GM19324 (cell line): ENCODE data around the gene TMEM54.

Experiments used
- ATAC-seq: cut with Tn5 transposase; IDR thresholded peaks from one replicate; pipeline ENCODE4 v1.9.1; 2021; ENCODE audit warnings: mild to moderate bottlenecking, moderate library complexity; ENCODE audit not compliant: unreplicated experiment, low FRiP score

Gene TMEM54

DNA sequence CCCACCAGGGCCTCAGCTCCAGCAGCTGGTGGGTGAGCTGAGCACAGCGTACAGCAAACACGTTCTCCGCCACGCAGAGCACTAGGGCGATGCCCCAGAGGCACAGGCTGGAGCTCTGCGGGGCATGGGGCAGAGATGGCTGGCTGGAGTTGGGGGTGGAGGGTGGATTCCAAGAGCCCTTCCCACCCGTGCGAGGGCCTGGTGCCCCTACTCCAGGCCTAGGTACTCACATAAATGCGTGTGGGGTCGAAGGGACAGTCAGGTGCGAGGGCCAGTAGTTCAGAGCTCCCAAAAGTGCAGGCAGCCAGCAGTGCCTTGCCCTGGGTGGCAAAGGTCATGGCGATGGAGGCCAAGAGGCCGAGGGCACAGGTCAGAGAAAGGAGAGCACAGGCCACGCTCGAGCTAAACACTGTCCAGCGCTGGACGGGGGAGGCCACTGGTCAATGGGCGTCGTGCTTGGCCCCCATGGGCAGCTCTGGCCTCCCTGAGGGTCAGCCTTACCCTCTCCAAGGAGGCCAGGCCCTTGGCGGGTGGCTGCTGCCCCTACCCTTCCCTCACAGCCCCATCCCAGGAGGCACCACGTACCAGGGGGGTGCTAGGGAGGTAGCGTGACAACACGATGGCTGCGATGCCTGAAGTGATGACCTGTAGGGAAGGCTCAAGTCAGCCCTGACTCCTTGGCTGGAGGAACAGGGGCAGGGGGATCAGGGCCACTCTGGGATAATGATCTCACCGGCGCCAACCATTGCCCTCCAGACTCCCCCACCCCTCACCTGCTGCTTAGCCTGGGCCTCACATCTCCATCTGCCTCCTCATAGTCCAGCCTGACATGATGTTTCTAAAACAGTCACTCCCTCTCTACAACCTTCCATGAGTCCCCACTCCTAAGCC is 5.6 kb downstream of the TMEM54 start:
- ATAC-seq = no peak

DNA sequence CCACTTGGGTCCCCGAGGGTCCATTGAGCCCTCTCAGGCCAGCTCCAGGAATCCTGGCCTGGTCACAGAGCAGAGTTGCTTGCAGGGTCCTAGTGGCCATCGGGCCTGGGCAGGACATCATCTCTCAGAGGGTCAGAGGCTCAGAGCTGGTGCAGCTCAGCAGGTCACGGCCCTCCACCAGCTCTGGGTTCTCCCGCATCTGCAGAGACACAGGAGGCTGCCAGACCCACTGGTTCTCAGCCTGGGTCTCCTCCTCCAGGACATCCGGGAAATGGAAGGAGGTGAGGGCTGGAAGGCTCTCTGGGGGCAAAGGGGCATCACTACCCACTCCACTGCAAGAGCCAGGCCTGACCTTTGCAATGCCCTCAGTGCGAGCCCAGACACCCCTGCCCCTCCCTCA is 6.5 kb downstream of the TMEM54 start:
- ATAC-seq = no peak

DNA sequence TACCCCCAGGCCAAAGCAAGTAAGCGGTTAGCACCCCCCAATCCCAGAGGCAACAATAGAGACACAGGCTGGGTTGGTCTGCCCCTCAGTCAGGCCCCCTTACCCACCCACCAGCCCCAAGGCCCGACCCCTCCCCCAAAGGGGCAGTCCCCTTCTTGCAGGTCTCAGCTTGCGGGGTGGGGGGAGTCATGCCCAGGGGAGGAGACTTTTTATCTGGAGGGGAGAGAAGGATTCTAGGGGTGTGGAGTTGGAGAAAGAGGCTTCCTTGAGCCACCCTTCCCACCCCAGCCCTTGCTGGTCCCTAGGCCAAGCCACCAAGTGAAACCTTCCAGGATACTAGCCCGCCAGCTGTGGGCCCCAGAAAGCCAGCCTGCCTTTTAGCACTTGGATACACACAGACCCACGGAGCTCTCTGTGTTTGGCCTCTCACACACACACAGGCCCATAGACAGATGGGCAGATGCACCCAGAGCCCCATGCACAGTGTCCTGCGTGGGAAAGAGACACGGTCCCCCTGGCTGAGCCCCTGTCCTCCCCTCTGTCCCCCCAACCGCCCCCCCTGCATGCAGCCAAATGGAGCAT is 7.1 kb downstream of the TMEM54 start:
- no peak for ATAC-seq

DNA sequence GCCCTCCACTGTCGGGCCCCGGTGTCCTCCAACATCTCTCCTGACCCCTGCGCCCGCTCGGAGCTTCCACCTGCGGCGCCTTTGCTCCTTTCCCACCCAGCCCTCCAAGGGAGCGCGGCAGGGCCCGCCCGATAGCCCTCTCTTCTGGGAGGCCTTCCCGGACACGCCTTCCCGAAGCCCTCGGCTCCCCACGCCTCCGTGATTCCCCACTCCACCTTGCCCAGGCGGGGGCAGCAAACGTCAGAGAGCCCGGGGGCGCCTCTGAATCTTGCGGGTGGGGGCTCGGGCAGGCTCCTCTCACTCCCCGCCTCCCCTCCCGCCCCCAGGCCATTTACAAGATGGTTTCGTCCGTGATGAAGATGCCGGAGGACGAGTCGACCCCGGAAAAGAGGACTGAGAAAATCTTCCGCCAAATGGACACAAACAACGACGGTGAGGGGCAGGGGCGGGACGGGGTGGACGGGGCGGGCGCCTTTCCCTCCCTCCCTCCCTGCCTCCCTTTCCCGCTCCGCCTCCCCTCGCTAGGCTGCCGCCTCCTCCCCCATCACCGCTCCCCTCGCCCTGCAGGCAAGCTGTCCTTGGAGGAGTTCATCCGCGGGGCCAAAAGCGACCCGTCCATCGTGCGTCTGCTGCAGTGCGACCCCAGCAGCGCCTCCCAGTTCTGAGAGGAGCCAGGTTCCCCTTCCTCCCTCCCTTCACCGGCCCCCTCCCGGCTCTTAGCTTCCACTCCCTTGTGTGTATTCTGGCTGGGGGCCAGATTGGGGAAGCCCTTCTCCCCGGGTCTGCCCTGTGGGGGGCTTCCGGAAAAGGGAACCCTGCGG is 7.8 kb downstream of the TMEM54 start:
- ATAC-seq = no peak

DNA sequence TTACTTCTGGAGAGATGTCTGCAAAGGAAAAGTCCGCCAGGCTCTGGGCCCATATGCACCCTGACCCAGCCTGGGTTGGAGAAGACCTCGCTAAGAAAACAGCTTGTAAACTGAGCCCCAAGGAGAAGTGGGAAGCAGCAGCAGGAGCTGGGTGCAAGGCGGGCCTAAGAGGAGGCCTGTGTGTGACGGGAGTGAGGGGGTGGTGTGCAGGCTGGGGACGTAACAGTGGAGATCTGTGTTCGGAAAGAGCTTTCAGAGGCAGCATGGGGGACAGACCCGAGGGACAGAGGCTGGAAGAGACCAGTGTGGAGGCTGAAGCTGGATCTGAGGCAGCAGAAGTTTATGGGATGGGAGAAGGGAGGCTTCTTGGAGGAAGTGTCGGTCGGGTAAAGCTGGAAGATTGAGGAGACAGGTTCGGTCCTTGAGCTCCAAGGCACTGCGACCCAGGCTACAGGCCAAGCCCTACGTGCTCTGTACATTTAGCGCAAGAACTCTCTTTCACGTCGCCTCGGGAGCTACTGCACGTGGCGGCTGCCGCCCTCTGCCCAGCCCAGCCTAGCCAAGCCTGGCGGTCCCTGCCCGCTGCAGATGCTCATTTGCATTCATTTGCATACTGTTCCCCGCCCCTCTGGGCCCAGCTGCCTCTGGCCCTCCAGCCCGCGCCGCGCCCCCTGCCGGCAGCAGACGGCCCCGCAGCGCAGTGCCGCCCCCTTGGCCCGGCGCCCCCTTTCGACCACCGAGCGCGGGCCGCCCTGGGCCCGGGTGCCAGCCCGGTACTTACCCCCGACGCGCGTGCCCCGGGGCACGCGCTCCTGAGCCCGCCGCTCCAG is 8.6 kb downstream of the TMEM54 start:
- no peak for ATAC-seq

DNA sequence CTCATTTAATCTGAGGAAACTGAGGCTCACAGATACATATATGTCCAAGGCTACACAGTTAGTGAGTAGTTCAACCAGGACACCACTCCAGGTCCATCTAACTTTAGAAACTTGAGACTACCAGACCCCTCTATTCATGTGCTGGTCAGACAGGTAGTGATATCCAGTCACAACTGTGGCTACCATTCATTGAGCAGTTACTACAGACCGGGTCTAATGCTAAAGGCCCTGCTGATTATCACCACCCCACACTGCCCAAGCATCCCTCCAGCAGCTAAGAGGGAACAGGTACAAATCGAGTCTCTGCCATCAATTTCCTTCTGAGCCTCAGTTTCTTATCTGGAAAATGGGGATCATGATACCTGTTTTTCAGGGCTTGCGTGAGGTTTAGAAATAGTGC is 9.6 kb downstream of the TMEM54 start:
- no peak for ATAC-seq

DNA sequence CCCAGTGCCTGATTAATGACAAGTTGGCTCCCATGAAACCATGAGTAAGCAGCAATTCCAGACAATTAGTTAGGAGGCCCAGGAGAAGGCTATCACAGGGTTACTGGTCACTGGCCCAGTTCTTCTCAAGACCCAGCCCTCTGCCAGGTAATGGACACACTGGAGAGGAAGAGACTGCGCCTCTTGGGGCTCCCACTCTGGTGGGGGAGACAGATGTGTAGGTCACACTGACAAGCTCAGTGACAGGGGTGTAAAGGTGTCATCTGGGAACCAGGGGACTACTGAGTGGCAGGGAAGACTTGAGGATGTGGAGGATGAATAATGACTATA is 10.0 kb downstream of the TMEM54 start:
- no peak for ATAC-seq

DNA sequence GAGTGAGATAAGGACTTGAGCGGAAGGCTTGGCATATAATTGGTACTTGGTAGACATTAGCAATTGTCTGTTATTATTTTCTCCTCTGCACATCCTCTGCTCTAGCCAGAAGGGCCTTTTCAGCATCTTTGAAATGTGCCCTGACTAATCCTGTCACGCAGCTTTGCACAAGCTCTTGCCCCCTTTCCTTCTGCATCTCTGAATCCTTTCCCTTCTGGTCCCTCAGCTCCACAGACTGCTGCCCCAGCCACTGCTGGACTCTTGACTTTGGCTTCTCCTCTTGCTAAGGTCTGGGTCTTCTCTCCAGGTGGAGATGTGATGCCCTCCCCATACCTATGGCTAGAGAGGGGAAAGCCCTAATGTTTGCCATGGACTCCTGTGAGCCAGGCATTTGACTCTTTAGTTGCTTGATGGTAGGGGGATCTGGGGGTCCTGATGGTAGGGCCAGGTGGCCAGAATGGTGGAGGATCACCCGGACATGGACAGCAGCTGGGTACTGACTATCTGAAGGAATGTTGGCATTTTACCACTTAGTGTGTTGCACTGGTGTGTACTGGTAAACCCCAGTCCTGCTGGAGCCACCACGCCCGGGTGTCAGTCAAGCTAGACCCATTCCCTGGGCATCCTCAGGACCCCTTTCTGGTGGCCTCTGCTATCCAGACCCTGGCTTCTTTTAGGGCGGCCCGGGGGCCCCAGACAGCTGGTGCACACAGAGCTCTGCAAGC is 10.5 kb downstream of the TMEM54 start:
- ATAC-seq = no peak

DNA sequence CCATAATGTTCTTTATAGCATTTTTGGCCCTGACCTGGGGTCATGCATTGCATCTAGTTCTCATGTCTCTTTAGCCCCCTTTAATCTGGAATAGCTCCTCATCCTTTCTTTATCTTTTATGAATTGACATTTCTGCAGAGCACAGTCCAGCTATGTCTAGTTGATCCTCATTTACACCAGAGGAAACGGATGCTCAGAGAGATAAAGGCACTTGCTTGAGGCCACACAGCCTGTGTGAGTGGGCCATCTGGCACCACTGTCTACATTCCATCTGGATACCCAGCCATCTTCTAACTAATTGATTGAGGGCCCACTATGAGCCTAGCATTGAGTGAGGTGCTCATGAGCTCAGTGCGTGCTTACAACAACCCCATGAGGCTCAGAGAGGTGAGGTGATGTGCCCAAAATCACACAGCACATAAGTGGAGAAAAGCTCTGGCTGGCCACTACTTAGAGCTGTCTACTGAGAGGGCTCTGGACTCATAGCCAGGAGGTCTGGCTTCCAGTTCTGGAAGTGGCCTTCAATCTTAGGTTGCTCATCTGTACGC is 11.4 kb downstream of the TMEM54 start:
- ATAC-seq = no peak

DNA sequence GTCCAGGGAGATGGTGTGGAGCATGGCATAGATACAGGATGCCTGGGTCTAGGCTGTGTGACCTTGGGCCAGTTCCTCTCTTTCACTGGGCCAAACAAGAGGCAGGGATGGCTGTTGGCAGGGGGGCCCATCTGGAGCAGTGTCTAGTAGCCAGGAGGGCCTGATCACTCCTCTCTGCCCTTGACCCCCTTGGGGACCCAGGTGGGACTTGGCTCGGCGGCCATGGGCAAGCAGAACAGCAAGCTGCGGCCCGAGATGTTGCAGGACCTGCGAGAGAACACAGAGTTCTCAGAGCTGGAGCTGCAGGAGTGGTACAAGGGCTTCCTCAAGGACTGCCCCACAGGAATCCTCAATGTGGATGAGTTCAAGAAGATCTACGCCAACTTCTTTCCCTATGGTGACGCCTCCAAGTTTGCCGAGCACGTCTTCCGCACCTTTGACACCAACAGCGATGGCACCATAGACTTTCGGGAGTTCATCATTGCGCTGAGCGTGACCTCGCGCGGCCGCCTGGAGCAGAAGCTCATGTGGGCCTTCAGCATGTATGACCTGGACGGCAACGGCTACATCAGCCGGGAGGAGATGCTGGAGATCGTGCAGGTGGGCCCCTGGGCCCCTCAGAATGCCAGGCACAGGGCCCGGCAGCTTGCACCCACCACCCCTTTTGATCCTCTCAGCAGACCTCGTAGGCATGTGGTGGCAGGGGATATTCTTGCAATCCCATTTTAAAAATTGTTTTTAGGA is 12.3 kb downstream of the TMEM54 start:
- no peak for ATAC-seq

DNA sequence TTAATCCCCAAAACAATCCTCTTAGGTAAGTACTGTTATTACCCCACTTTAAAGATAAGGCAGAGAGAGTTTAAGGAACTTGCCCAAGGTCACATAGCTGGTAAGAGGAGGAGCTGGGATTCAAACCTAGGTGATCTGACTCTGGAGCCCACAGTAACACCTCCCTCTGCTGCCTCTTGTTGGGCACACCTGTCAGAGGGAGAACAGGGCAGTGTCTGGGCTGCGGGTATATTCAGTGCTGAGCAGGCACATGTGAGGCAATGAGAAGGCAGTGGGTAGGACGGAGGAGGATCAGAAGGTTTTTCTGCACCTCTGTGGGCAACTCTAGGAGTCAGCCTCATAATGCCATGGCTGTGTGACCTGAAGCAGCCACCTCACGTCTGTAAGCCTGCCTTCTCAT is 13.1 kb downstream of the TMEM54 start:
- ATAC-seq = no peak

DNA sequence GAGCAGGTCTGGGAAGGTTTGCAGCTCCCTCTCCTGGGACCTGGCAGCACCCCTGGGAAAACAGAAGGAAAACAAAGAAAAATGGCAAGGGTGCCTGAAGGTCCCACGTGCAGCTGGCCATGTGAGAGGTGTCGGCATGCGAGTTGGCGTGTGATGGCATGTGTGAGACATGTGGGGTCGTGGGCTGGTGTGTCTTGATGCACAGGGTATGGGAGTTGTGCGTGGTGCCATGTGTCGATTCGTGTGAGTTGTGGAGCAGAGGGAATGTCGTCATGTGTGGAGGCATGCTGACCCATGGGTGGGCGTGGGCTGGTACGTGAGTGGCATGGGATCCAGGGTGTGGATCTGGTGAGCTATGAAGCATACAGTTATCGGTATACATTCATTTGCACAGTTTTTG is 13.6 kb downstream of the TMEM54 start:
- no peak for ATAC-seq

DNA sequence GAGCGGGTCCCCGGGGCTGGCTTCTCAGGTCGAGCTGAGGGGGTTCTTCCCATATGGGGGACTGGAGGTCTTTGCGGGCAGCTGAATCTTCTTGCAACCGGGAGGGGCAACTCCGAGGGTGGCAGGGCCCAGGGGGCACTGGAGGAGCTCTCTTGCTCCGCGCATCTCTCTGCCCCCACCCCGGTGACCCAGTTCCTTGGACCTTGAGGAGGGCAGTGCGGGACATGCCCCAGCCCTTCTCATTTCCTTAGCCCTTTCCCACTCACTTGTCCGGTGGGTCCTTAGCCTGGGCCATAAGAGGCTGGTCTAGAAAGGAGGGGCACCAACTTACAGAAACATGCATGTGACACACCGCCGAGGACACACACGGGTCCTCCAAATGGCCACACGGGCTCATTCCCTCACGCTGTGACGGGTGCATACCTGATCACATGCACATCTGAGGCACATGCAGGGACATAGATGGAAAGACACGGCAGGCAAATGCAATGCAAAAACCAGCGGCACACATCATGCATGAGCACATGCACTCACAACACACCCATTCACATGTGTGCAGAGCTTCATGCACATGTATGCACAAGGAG is 14.3 kb downstream of the TMEM54 start:
- no peak for ATAC-seq

DNA sequence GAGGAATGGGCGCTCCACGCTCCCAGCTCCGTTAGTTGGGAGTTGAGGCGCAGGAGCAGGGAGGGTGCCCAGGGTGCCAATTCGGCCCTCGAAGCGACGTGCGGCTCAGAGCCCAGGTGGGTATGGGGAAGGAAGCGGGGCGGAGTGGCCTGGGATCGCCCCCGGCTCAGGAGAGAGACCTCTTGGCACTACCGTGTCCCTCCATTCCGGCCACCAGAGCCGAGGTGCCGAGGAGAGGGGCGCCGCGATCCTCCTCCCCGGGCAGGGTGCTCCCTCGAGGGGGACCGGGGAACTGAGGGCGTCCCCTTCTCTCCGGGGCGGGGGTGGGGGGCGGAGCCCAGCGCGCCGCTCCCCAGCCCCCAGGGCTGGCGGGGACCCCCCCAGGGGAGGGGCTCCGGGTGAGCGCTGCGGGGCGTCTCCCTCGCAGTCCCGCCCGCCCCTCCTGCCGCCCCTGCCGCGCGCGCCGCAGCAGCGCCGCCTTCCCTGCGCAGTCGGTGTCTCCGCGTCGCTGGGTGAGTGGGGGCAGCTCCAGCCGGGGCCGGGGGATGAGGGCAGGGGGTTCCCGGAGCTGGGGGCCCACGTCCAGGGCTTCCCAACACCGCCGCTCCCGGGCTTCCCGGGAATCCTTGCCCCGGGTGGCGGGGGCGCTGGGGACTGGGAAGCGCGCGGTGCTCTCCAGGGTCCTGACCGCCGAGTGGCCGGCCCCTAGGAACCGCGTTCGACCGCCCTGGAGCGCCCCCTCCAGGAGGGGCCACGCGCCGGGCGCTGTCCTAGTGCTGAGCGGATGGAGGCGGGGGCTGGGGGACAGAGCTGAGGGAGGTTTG is 15.0 kb downstream of the TMEM54 start, which contains the start of gene HPCA:
HPCA (plus strand) TSS at position 488 of the 824 bp plus-strand sequence. CDS start 2,408 bp downstream, outside the sequence.
- no peak for ATAC-seq

DNA sequence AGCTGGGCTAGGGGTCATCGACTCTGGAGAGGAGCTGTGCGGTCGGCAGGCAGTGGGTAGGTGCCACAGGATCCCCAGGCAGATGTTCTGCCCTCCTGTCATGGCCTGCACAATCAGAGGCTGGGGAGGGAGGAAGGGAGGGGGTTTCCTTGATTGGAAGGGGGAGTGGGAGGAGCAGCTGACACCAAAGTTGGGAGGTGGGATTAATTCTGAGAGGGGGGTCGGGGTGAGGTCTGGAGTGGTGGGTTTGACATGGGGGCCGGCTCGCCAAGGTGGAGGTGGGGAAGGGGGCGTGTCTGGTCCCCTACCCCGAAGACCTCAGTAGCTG is 15.5 kb downstream of the TMEM54 start:
- ATAC-seq = no peak

DNA sequence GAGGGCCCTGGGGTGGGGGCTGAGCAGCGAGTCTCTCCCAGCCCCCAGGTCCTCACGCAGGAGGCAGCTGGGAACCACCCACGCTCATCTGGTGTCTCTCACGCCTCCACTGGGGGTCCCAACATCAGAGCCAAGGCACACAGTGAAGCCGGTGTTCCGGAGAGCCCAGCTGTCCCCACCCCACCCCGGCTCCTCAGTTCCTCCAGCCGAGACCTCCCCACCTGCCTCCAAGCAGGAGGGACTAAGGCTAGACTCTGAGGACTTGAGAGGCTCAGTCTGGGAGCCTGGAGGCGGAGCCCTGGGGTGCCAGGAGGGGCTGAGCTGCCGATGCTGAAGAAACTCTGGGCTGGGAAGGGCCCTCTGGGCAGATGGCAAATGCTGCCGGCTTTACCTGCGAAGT is 16.5 kb downstream of the TMEM54 start:
- no peak for ATAC-seq

DNA sequence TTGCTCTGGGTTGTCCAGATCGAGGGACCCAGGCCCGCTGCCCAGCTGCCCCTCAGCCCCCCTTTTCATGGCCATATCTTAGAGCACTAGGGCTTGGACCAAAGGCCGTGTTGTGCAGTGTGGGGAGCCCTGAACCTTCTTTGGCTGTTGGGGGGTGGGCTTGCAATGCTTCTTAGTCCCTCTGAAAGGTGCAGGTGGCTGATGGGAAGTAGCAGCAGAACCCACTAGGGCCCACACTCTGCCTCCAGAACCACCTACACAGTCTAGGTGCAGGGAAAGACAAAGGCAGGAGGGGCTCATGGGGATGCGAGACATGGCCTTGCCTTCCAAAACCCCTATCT is 17.2 kb downstream of the TMEM54 start:
- ATAC-seq = no peak
